GM12873 (cell line): ENCODE data around the gene AKAIN1.

Source experiments
- CTCF ChIP-seq: IDR thresholded peaks from 2 replicates; pipeline ENCODE4 v1.5.1; 2012; ENCODE audit warnings: low read depth, mild to moderate bottlenecking, moderate library complexity, low read length, control low read depth; ENCODE audit not compliant: insufficient read depth; ENCODE audit errors: missing control alignments

Gene AKAIN1

DNA sequence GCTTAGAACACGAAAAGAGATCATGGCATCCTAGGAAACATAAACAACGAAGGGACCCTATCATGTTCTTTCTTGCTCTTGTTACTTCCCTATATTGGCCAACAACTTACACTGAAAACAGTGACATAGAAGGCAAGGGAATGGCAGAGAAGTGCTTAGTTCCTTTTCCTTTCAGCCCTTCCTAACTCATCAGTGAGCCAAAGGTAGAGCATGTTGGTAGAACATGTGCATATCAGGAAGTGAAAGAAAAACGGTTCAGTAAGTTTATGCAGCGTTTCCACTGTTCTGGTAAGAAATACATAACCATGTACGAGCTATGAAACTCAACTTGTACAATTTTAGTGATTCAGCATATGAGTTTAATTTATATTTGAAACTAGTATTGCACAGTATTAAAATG, 21.7 kb downstream of the AKAIN1 start:
- TF ChIP-seq CTCF: no peak

- no peak for TF ChIP-seq CTCF
Measured at GRCh38 chr18:5173646-5174045, 23.4 kb downstream of the AKAIN1 start.

DNA sequence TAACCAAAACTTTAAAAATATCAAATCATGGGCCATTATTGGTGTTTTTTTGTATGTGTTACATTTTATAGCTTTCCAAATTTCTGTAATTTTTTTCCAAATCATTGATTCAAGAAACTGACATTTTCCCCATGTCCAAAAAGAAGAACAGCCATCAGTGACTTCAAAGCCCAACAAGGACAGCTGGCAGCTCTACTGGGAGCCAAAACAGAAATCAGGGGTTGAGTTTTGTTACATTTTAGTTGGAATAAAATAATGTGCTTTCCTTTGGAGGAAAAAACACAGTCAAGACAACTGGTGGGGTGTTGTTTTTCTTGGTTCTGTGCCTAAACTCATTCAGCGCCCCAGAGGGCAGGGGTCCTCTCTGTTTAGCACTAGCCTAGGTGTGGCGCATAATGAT, 23.8 kb downstream of the AKAIN1 start:
- TF ChIP-seq CTCF: no peak

DNA sequence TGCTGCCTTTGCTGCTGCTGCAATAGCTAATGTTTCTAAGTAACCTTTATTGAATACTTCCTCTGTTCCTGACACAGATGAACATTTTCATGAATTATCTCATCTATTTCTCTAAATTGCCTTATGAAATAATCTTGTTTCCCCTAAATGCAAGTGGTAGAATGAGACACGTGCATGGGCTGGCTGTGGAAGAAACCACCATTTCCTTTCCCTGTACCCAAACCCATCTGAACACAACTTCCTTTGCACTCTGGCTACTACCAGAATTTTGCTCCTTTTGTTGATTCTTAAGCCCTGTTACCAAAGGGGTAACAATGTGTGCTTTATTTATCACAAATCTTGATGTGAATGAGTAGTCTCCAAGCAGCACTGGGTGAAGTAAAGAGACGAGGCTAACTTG, 29.2 kb downstream of the AKAIN1 start:
- no peak for TF ChIP-seq CTCF

- no peak for TF ChIP-seq CTCF
Measured at GRCh38 chr18:5166606-5167280, 30.3 kb downstream of the AKAIN1 start.

DNA sequence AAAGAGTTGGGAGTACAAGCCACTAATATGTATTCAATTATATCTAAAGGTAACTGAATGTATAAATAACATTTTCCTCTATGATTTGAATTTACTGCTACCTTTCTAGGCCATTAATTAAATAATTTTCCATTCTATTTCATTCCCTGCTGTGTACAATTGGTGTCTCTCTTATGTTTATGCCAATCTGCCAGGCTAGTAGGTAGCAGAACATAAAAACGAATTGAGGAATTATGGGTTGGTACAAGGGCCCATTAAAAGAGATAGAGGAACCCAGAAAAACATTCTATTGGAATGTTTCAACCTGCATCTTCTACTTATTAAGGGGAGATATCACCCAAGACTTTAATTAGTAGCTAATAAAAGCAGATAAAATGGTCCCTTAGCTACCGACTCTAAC, 32.2 kb downstream of the AKAIN1 start:
- no peak for TF ChIP-seq CTCF

DNA sequence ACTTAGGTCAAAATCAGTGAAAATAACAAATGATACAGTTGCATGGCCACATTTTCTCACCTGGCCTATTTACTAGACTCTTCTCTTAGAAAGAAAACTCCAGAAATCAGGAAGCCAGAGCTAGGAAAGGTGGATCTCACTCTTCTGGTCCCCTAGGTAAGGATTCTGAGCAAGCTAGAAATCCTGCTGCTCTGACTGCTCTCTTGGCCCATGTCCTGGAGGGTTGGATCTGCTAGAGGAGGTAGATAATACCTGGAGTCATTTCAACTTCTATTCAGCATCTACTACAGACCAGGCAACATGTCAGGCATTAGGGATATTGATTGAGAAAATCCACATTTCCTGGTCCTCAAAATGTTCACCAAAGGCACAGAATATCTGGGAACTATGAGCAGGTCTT, 34.9 kb downstream of the AKAIN1 start:
- TF ChIP-seq CTCF: no peak

- no peak for TF ChIP-seq CTCF
Measured at GRCh38 chr18:5159080-5159479, 38.0 kb downstream of the AKAIN1 start.
